HG03196 (cell line): ENCODE results near the gene PRR33.
"Not testable (repeated sequence)": the region's sequence is repeated elsewhere in the genome, so short reads cannot be mapped to it uniquely, and the experiment has no call there.

Source experiments
- ATAC-seq: cut with Tn5 transposase; IDR thresholded peaks from one replicate; pipeline ENCODE4 v1.9.1; 2021; ENCODE audit not compliant: unreplicated experiment

The PRR33 gene

DNA sequence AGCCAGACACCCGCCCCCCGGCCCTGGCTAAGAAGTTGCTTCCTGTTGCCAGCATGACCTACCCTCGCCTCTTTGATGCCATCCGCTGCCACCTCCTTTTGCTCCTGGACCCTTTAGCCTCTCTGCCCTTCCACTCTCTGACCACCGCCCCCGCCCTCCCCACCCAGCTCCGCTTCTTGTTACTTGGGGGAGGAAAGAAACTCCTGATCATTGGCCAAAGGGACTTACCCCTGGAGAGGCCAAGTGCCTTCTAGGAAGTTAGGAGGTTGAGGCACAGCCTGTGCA, at the start of gene PRR33:
TSS of gene PRR33 (minus strand) at position 65 of the 285 bp plus-strand sequence. CDS start 1,311 bp downstream, outside the sequence.
- ATAC-seq: no peak

DNA sequence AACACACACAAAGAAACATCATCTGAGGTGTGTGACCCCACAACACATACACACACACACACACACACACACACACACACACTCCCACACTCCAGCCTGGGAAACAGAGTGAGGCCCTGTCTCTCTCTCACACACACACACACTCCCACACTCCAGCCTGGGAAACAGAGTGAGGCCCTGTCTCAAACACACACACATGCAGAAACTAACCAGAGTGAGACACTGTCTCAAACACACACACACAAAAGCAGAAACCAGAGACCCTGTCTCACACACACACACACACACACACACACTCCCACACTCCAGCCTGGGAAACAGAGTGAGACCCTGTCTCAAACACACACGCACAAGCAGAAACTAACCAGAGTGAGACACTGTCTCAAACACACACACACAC, 48.1 kb upstream of the PRR33 start:
- not testable (repeated sequence) for ATAC-seq

GRCh38 chr11:1939006-1939625, 47.4 kb upstream of the PRR33 start:
- no peak for ATAC-seq

GRCh38 chr11:1938343-1939005, 46.8 kb upstream of the PRR33 start:
- no peak for ATAC-seq

DNA sequence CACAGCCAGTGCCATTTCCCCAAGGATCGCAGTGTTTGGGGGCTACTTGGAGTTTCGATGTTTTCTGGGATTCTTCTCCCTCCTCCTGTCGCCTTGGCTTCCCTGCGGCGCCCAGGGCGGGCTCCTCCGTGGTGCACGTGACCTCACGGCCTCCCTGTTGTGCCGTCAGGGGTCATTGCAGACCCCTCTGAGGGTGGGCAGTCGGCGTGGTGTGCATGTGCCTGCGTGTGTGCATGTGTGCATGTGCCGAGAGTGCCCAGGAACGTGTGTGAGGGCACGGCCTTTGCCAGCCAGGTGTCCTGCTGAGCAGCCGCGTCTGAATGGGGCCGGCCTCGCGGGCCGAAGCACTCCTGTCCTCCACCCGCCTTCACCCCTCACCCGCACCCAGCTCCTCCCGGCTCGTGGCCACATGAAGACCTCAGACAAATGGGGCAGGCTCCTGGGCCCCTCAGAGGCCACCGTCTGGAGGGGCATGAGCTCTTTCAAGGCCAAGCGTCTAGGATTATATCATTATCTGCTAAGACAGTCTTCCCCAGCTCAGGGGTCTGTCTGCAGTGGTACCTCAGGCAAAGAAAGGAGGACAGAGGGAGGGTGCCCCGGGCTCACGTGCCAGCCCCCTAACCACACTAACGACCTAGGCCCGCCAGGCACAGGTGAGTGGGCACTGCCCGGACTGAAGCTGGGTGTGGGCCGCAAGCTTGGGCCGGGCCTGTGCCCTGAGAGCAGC, 46.1 kb upstream of the PRR33 start:
- ATAC-seq: no peak

DNA sequence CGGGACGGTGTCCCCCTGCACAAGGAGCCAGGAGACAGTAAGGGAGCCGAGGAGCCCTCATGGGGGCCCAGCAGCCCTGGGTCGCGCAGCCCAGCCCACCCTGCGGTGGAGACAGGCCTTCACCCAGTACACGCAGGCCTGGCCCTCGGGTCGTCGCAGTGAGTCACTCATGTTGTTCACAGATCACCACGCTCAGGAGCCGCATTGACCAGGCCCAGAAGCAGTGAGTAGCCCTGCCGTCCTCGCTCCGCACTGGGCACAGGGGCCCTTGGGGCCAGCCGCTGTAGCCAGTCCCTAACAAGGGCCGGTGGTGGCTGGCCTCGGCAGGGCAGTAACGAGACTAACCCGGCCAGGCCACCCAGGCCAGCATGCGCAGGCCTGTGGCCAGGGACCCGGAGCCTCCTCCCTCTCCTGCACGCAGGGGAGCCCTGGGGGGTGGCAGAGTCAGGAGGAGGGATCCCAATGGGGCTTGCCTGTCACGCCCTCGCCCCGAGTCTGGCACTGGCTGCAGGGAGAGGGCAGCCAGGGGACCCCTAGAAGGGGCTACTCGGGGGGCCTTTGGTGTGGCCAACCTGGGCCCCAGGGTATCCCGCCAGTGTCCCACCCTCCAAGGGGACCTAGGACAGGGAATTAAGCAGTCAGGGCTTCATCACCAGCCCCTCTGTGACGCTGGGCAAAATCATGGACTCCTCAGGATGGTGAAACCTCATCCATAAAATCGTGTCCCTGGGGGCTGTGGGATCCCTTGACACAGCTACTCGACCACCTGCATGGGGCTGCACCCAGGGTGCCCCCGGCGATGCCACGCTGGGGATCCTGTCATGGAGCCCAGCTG, 45.3 kb upstream of the PRR33 start:
- ATAC-seq: no peak

GRCh38 chr11:1936072-1936780, 44.5 kb upstream of the PRR33 start:
- ATAC-seq: no peak

GRCh38 chr11:1935156-1936071, 43.7 kb upstream of the PRR33 start:
- no peak for ATAC-seq

- no peak for ATAC-seq
Measured at GRCh38 chr11:1934335-1935155, 42.9 kb upstream of the PRR33 start.

GRCh38 chr11:1933416-1934334, 42.0 kb upstream of the PRR33 start:
- no peak for ATAC-seq

- no peak for ATAC-seq
Measured at GRCh38 chr11:1932681-1933080, 41.0 kb upstream of the PRR33 start.

- no peak for ATAC-seq
Measured at GRCh38 chr11:1932105-1932480, 40.4 kb upstream of the PRR33 start.

GRCh38 chr11:1931341-1932104, 39.8 kb upstream of the PRR33 start:
- no peak for ATAC-seq

- no peak for ATAC-seq
Measured at GRCh38 chr11:1930462-1930830, 38.8 kb upstream of the PRR33 start.

GRCh38 chr11:1929621-1930461, 38.1 kb upstream of the PRR33 start:
- ATAC-seq: no peak

GRCh38 chr11:1928891-1929541, 37.3 kb upstream of the PRR33 start:
- no peak for ATAC-seq
